ENCODE measurements around the gene BCL2. TPM values are rescaled to one million over a fixed set of nuclear protein-coding genes. Genes with fewer than 3 reads are reported as not detected.

The BCL2 gene
- polyA plus RNA-seq, 1 of the 3 experiments (the other 2 are of a cell fraction), result 1.5 TPM

- ChIA-PET POLR2A (no interaction called here), CTCF (no interaction called here)
- H3K27me3 ChIP-seq (ENCODE audit: insufficient read depth), result no peaks in the 10 kb centered on the region
- H3K36me3 ChIP-seq (replicated peaks in 1 of 2; ENCODE audit: control insufficient read depth in 1 of 2, insufficient read depth in 2 of 2, low read length in 1 of 2), result no peaks in the 10 kb centered on the region
- TF ChIP-seq NRF1 (IDR thresholded peaks at IDR 0.05; ENCODE audit: low read depth, low read length) (no peak), FOXJ3 (CRISPR knock-in tag; IDR thresholded peaks at IDR 0.05) (no peak), FOSL2 (IDR thresholded peaks at IDR 0.05; ENCODE audit: borderline replicate concordance, low read depth) (no peak)
- H3K4me1 ChIP-seq (ENCODE audit: control insufficient read depth in 1 of 2, insufficient read depth in 2 of 2, low read depth in 1 of 2, low read length in 1 of 2), result peaks cover 0 to 17% of the 10 kb centered on the region in 2 experiments; a peak in 2 of 4 replicates
- H3K4me2 ChIP-seq, result no peak overlapping the region
- DNase-seq, result no peak
- H3K9ac ChIP-seq, result no peak overlapping the region
- no peaks in the 10 kb centered on the region for H4K20me1 ChIP-seq (ENCODE audit: insufficient read depth)
- no peak overlapping the region for H3K27ac ChIP-seq (ENCODE audit: low read depth in 2 of 2, low read length in 1 of 2)
- H2AFZ ChIP-seq (ENCODE audit: low read depth), result no peak overlapping the region
- H3K79me2 ChIP-seq (ENCODE audit: insufficient read depth), result no peaks in the 10 kb centered on the region
- WGBS (ENCODE audit: low lambda C conversion rate), result 91% methylated on average over 2 of the region's 2 CpGs
- no peaks in the 10 kb centered on the region for H3K9me3 ChIP-seq
- no peaks in the 10 kb centered on the region for H3F3A ChIP-seq (replicated peaks; ENCODE audit: insufficient read depth)
- H3K9me2 ChIP-seq, result no peaks in the 10 kb centered on the region
- H3K4me3 ChIP-seq (ENCODE audit: low read depth in 2 of 2, low read length in 1 of 2), result no peak overlapping the region
These were observed 140.6 kb downstream of the BCL2 start for GRCh38 chr18:63178971-63179370.

- no peaks in the 10 kb centered on the region for H3K9me3 ChIP-seq
- H3K36me3 ChIP-seq (replicated peaks in 1 of 2; ENCODE audit: control insufficient read depth in 1 of 2, insufficient read depth in 2 of 2, low read length in 1 of 2), result no peaks in the 10 kb centered on the region
- CTCF ChIA-PET, result interaction anchor here (0.9 kb wide), 1 partner anchor 21 kb away, joined by 3 read pairs; no protein-coding TSS in a partner anchor
- no peak overlapping the region for H2AFZ ChIP-seq (ENCODE audit: low read depth)
- H3K4me3 ChIP-seq (ENCODE audit: low read depth in 2 of 2, low read length in 1 of 2), result no peak overlapping the region
- WGBS (ENCODE audit: low lambda C conversion rate), result 89% methylated on average over 24 of the region's 25 CpGs
- POLR2A ChIA-PET, result no interaction called here
- no peaks in the 10 kb centered on the region for H3K9me2 ChIP-seq
- no peaks in the 10 kb centered on the region for H3K27me3 ChIP-seq (ENCODE audit: insufficient read depth)
- DNase-seq, result no peak
- TF ChIP-seq RCOR1 (IDR thresholded peaks at IDR 0.05; ENCODE audit: low read length), result no peak
- TF ChIP-seq USF2 (IDR thresholded peaks at IDR 0.05; ENCODE audit: borderline replicate concordance, low read depth, low read length), result no peak
- no peak for TF ChIP-seq RXRA (IDR thresholded peaks at IDR 0.05; ENCODE audit: borderline replicate concordance, low read depth)
- no peak for TF ChIP-seq FOSL2 (IDR thresholded peaks at IDR 0.05; ENCODE audit: borderline replicate concordance, low read depth)
- TF ChIP-seq REST (IDR thresholded peaks at IDR 0.05; ENCODE audit: low read depth, low read length), result no peak
- TF ChIP-seq GATA2 (CRISPR knock-in tag; IDR thresholded peaks at IDR 0.05), result no peak
- no peak for TF ChIP-seq POLR2AphosphoS5 (IDR thresholded peaks at IDR 0.05; ENCODE audit: low read depth, low read length)
- peaks cover 0 to 14% of the 10 kb centered on the region in 2 experiments; a peak in 2 of 4 replicates for H3K4me1 ChIP-seq (ENCODE audit: control insufficient read depth in 1 of 2, insufficient read depth in 2 of 2, low read depth in 1 of 2, low read length in 1 of 2)
- H3K9ac ChIP-seq, result no peak overlapping the region
- no peak overlapping the region for H3K4me2 ChIP-seq
- H4K20me1 ChIP-seq (ENCODE audit: insufficient read depth), result no peaks in the 10 kb centered on the region
- H3K79me2 ChIP-seq (ENCODE audit: insufficient read depth), result no peaks in the 10 kb centered on the region
- no peak overlapping the region for H3K27ac ChIP-seq (ENCODE audit: low read depth in 2 of 2, low read length in 1 of 2)
- peaks cover 3% of the 10 kb centered on the region for H3F3A ChIP-seq (replicated peaks; ENCODE audit: insufficient read depth)
These were observed 141.4 kb downstream of the BCL2 start for GRCh38 chr18:63177919-63178821.

All from SK-N-SH (cell line).